Prostate gland (tissue), 2 donors: Measurements from ENCODE around the gene AANAT. TPM values are rescaled to one million over a fixed set of nuclear protein-coding genes. Genes with fewer than 3 reads are reported as not detected.

Experiments used
- DNase-seq: peaks from one replicate; pipeline ENCODE4 v3.0.0-alpha.2; 2019; ENCODE audit warnings: low spot score
- H3K27ac ChIP-seq, 2 donors: fragments of 200-600 bp; sonication (generic); 2 replicates each; pipeline ENCODE4 v1.5.1; 2017 to 2019
- H3K27me3 ChIP-seq: fragments of 200-600 bp; sonication (generic); replicated peaks from 2 replicates; pipeline ENCODE4 v1.5.1; 2019; ENCODE audit not compliant: insufficient read depth
- H3K36me3 ChIP-seq, 2 donors: fragments of 200-600 bp; sonication (generic); 1 replicate in 1 of 2; 2 replicates in 1 of 2; pipeline versions ENCODE4 v1.5.1 to v1.8.1; 2017 to 2019
- H3K4me1 ChIP-seq: fragments of 200-600 bp; sonication (generic); replicated peaks from 2 replicates; pipeline ENCODE4 v1.5.1; 2019
- H3K4me3 ChIP-seq, 2 donors: fragments of 200-600 bp; sonication (generic); 2 replicates each; pipeline ENCODE4 v1.5.1; 2017 to 2019
- H3K9me3 ChIP-seq: fragments of 200-600 bp; sonication (generic); 2 replicates; pipeline ENCODE4 v1.5.1; 2017
- POLR2A ChIP-seq: fragments of 450-650 bp; IDR thresholded peaks from one replicate; pipeline ENCODE4 v1.6.1; 2016; ENCODE audit warnings: antibody characterized with exemption, mild to moderate bottlenecking
- POLR2AphosphoS5 ChIP-seq: sonication (generic); formaldehyde crosslinking; IDR thresholded peaks from one replicate; pipeline ENCODE4 v1.6.1; 2017; ENCODE audit warnings: antibody characterized with exemption
- WGBS: methylation state at CpG from one replicate; pipeline ENCODE4 v1.1.5; 2018; 5-methylcytosine and 5-hydroxymethylcytosine counted together
- intact Hi-C: fragments of 100-400 bp; cut with DNase I; formaldehyde crosslinking; loops from one replicate; pipeline ENCODE4 v1.14.2; 2022
- total RNA-seq, 2 donors: library from RNA; depleted of rRNA; stranded (reverse); fragments of >200 nt; gene quantifications; one replicate each; pipeline ENCODE4 v1.1.0, GENCODE V29; 2016
- TF ChIP-seq, protein P1 (sequence below), 4 experiments: fragments of 200-600 bp in 2 of 4; fragments of 450-650 bp in 2 of 4; sonication (generic) in 2 of 4; IDR thresholded peaks; 1 replicate in 3 of 4; 2 replicates in 1 of 4; pipeline ENCODE4 v1.5.1; 2016 to 2019; ENCODE audit warnings: antibody characterized with exemption in 4 of 4, mild to moderate bottlenecking in 2 of 4, moderate library complexity in 2 of 4

The AANAT gene
- total RNA-seq, 2 donors from 2014 or later, result not detected

DNA sequence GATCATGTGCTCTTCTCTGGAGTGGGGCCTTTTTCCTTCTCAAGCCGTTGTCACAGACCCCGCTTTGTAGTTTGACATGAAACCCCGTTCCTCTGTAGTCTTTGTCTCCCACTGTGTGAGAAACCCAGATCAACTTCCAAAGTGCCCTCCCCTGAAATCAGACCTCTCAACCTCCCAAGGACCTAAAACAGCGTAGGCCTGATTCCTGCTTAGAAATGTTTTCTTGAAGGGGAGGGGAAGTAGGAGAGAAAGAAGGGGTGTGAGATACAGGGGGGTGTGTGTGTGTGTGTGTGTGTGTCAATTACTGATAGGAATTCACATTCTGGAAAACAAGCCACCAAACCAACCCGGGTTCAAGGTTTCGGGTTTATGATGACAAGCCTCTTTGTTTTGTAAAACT is 15.9 kb upstream of the AANAT start:
- intact Hi-C loops, result loop anchor here (5.0 kb wide), 1 partner anchor 39 kb away; no protein-coding TSS in a partner anchor
- Histone ChIP-seq H3K27ac (no peak overlapping the region), H3K4me1 (peaks cover 11% of the 10 kb centered on the region), H3K9me3 (no peaks in the 10 kb centered on the region), H3K4me3 (peak overlapping the region in 1 of 2 donors; percentile 65), H3K36me3 (no peaks in the 10 kb centered on the region), H3K27me3 (no peaks in the 10 kb centered on the region)
- DNase-seq, result no peak
- TF ChIP-seq, protein P1, sequence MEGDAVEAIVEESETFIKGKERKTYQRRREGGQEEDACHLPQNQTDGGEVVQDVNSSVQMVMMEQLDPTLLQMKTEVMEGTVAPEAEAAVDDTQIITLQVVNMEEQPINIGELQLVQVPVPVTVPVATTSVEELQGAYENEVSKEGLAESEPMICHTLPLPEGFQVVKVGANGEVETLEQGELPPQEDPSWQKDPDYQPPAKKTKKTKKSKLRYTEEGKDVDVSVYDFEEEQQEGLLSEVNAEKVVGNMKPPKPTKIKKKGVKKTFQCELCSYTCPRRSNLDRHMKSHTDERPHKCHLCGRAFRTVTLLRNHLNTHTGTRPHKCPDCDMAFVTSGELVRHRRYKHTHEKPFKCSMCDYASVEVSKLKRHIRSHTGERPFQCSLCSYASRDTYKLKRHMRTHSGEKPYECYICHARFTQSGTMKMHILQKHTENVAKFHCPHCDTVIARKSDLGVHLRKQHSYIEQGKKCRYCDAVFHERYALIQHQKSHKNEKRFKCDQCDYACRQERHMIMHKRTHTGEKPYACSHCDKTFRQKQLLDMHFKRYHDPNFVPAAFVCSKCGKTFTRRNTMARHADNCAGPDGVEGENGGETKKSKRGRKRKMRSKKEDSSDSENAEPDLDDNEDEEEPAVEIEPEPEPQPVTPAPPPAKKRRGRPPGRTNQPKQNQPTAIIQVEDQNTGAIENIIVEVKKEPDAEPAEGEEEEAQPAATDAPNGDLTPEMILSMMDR (IDR thresholded peaks at IDR 0.05), result no peak
- TF ChIP-seq POLR2A (no peak), POLR2AphosphoS5 (no peak)
- 65% methylated on average over 6 of the region's 6 CpGs for WGBS

DNA sequence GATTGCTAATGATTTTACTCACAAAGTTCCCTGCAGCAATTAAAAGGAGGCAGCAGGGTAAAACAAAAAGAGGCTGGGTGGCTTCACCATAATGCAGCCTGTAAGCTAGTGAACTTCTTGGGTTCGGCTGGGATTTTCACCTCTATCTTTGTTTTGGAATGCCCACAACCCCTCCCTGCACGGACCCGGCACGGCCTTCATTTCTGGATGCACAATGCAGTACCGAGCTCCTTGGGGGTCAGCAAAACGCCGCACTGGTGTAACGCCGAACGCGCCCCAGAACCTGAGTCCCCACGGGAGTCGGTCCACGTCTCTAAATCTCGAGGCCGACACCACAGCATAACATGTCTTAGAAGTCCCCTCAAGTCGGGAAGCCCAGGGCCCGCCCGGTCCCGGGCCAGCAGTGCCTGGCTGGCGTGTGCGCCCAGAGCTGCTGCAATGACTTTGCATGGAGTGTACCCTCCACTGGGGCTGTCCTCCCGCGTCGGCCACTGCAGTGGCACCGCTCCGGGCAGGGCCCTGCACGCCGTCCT is 15.2 kb upstream of the AANAT start:
- under 1% methylated on average over 29 of the region's 29 CpGs for WGBS

DNA sequence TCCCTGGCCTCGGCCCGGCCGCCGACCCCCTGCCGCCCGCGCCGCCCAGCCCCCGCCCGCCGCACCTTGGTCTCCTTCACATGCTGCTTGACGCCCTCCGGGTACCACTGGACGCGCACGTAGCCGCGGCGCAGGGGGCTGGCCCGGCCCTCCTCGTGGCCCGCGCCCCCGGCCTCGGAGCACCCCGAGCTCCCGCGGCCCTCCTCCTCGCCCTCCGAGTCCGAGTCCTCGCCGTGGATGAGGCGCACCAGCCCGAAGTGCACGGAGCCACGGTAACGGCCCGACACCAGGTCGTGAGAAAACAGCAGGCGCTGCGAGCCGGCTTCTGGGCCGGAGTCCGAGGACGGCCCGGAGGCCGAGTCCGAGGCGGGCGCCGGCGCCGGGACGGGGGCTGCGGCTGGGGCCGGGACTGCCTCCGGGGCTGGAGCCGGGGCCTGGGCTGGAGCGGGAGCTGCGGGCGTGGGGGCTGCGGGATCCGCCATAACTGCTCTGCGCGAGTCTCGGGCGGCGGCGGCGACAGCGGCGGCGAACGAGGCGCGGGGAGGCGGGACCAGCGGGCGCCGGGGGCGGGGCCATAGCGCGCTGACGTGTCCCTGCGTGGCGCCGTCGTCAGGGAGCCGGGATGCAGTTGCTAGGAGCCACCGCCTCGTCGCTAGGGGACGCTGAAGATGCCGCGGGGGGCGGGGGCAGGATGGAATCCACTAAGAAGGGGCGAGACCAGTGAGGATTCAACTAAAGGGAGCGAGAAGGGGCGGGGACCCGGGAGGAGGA is 14.6 kb upstream of the AANAT start, which contains the start of gene UBE2O:
TSS of gene UBE2O (minus strand) at position 493 of the 771 bp plus-strand sequence. CDS start at position 482, 11 bp downstream.
- WGBS, result 1% methylated on average over 97 of the region's 101 CpGs
- DNase-seq, result peak; percentile 76
- intact Hi-C loops, result loop anchor here (5.0 kb wide), 1 partner anchor 41 kb away; no protein-coding TSS in a partner anchor
- H3K4me1 ChIP-seq, result peaks cover 7% of the 10 kb centered on the region
- TF ChIP-seq POLR2A (peak; percentile 79), POLR2AphosphoS5 (peak; percentile 9)
- TF ChIP-seq, protein P1 (IDR thresholded peaks at IDR 0.05), result peak in 2 of 4 experiments; percentile 45 to 54
- H3K27me3 ChIP-seq, result no peaks in the 10 kb centered on the region
- H3K27ac ChIP-seq, result peak within 1 kb of the TSS; percentile 57 to 58
- no peaks in the 10 kb centered on the region for H3K9me3 ChIP-seq
- H3K4me3 ChIP-seq, result peak within 1 kb of the TSS; percentile 65 to 88
- H3K36me3 ChIP-seq, result no peaks in the 10 kb centered on the region

More for the DNA sequence above, 15.2 kb upstream of the AANAT start:
- Histone ChIP-seq H3K27ac (peak overlapping the region; percentile 57 to 58), H3K9me3 (no peaks in the 10 kb centered on the region), H3K36me3 (no peaks in the 10 kb centered on the region), H3K27me3 (no peaks in the 10 kb centered on the region), H3K4me1 (peaks cover 7% of the 10 kb centered on the region), H3K4me3 (peak overlapping the region; percentile 65 to 88)
- TF ChIP-seq, protein P1 (IDR thresholded peaks at IDR 0.05), result no peak
- TF ChIP-seq POLR2A, result no peak
- no peak for TF ChIP-seq POLR2AphosphoS5
- no peak for DNase-seq
- intact Hi-C loops, result loop anchor here (5.0 kb wide), 1 partner anchor 40 kb away; no protein-coding TSS in a partner anchor

DNA sequence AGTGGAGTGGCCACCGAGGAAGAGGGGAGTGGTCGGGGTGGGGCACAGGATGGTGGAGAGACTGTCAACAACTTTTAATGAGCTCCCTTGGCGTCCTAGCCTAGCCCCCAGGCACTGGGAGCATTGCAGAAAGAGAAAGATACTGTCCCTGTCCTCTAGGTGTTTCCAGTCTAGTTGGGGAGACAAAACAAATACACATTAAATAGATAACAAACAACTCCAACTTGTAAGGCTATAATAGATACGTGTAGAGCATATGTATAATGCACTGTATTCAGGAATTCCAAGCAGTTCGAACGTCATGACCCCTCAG is 14.0 kb upstream of the AANAT start:
- intact Hi-C loops, result loop anchor here (5.0 kb wide), 1 partner anchor 41 kb away; no protein-coding TSS in a partner anchor

More for the DNA sequence above, 14.0 kb upstream of the AANAT start:
- Histone ChIP-seq H3K36me3 (no peaks in the 10 kb centered on the region), H3K9me3 (no peaks in the 10 kb centered on the region), H3K27me3 (no peaks in the 10 kb centered on the region), H3K4me3 (peak overlapping the region; percentile 65 to 88), H3K27ac (no peak overlapping the region), H3K4me1 (peaks cover 7% of the 10 kb centered on the region)
- 25% methylated on average over 6 of the region's 6 CpGs for WGBS
- no peak for DNase-seq
- TF ChIP-seq, protein P1 (IDR thresholded peaks at IDR 0.05), result no peak
- no peak for TF ChIP-seq POLR2AphosphoS5
- TF ChIP-seq POLR2A, result no peak
